HG03460 (cell line): ENCODE measurements around the gene LMF1.
"Not testable (repeated sequence)": the region's sequence is repeated elsewhere in the genome, so short reads cannot be mapped to it uniquely, and the experiment has no call there.

Source experiments
- ATAC-seq: cut with Tn5 transposase; IDR thresholded peaks from one replicate; pipeline ENCODE4 v1.9.1; 2021; ENCODE audit not compliant: unreplicated experiment

LMF1 gene

GRCh38 chr16:952321-952720 lies 18.5 kb downstream of the LMF1 start:
- no peak for ATAC-seq

- ATAC-seq: no peak
Measured at GRCh38 chr16:951660-952301, 19.0 kb downstream of the LMF1 start.

- not testable (repeated sequence) for ATAC-seq
Measured at GRCh38 chr16:950733-951573, 19.8 kb downstream of the LMF1 start.

- ATAC-seq: not testable (repeated sequence)
Measured at GRCh38 chr16:948767-949166, 22.0 kb downstream of the LMF1 start.

- ATAC-seq: not testable (repeated sequence)
Measured at GRCh38 chr16:947922-948303, 22.9 kb downstream of the LMF1 start.

GRCh38 chr16:947255-947921 lies 23.4 kb downstream of the LMF1 start:
- no peak for ATAC-seq

- no peak for ATAC-seq
Measured at GRCh38 chr16:946048-946395, 24.8 kb downstream of the LMF1 start.

- no peak for ATAC-seq
Measured at GRCh38 chr16:945271-946047, 25.3 kb downstream of the LMF1 start.

GRCh38 chr16:943971-944370 lies 26.8 kb downstream of the LMF1 start:
- ATAC-seq: no peak

- ATAC-seq: no peak
Measured at GRCh38 chr16:942436-943060, 28.2 kb downstream of the LMF1 start.

- ATAC-seq: no peak
Measured at GRCh38 chr16:939941-940340, 30.8 kb downstream of the LMF1 start.

- no peak for ATAC-seq
Measured at GRCh38 chr16:939311-939710, 31.5 kb downstream of the LMF1 start.

GRCh38 chr16:938752-939151 lies 32.0 kb downstream of the LMF1 start:
- no peak for ATAC-seq

- no peak for ATAC-seq
Measured at GRCh38 chr16:938136-938535, 32.6 kb downstream of the LMF1 start.

- no peak for ATAC-seq
Measured at GRCh38 chr16:937723-938122, 33.1 kb downstream of the LMF1 start.

GRCh38 chr16:937311-937710 lies 33.5 kb downstream of the LMF1 start:
- no peak for ATAC-seq

GRCh38 chr16:935684-936083 lies 35.1 kb downstream of the LMF1 start:
- ATAC-seq: no peak

GRCh38 chr16:934178-934577 lies 36.6 kb downstream of the LMF1 start:
- ATAC-seq: no peak

- ATAC-seq: no peak
Measured at GRCh38 chr16:933581-933980, 37.2 kb downstream of the LMF1 start.

GRCh38 chr16:932831-933330 lies 37.9 kb downstream of the LMF1 start:
- ATAC-seq: no peak
